CD4-positive, alpha-beta T cell treated with Interleukin-4 for 1 hour (primary cell): ENCODE results near the gene RYR2.
"Not testable (repeated sequence)": the region's sequence is repeated elsewhere in the genome, so short reads cannot be mapped to it uniquely, and the experiment has no call there.

Experiments
- DNase-seq, 2 donors: peaks; one replicate each; pipeline ENCODE4 v3.0.0-alpha.2; 2020 to 2022

Gene RYR2

DNA sequence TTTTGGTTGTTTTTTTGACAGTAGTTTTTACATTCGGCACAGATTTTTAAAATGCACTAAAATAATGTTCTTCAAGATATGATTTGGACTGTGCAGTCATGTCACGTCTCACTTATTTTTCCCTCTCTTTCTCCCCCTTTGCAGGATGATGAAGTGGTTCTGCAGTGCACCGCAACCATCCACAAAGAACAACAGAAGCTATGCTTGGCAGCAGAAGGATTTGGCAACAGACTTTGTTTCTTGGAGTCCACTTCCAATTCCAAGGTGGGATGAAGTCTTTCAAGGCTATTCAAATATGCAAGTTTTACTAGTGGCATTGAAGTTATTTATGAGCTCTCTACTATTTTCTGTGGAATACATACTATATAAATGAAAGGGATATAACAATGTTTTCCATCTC, 228.4 kb downstream of the RYR2 start:
- DNase-seq = no peak

DNA sequence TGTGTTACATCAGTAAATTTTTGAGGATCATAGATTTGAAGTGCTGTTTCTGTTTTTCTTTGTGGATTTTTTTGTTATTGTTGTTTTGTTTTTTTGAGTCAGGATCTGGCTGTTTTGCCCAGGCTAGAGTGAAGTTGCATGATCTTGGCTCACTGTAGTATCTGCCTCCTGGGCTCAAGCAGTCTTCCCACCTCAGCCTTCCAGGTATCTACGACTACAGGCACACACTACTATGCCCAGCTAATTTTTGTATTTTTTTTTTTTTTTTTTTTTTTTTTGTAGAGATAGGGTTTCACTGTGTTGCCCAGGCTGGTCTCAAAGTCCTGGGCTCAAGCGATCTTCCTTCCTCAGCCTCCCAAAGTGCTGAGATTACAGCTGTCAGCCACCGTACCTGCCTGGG, 236.0 kb downstream of the RYR2 start:
- DNase-seq = not testable (repeated sequence)

DNA sequence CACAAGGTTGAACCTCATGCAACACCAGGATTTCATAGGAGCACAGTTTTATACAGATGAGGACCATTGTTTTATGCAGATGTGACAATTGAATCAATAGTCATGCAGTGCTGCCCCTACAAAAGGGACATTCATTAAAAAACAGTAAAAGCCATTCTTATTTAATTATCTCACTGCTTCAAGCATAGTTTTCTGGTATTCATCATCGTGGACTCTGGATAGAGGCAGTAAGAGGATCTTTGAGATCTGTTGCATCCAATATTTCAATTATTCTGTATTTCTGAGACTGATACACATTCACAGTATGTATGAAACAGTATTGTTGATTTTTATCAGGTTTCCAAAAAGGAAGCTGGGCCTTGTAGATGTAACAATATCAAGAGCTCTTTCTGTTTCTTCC, 237.6 kb downstream of the RYR2 start:
- no peak for DNase-seq

DNA sequence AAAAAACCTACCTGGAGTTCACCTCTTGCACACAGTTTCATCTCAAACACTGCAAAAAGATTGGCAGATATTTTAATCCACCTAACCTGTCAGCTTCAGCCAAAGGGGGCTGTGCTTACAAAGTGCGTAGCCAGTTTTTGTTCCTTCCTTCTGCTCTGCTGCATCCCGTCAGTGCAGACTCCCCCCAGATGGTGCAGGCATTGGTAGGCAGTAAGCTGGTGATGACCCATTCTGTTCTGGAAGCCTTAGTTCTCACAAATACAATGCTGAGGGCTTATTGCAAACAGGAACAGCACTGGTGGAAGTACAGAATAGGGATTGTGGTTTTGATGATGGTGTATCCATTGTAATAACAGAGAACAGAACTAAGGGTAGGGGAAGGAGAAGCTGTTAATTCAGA, 239.5 kb downstream of the RYR2 start:
- DNase-seq = no peak

DNA sequence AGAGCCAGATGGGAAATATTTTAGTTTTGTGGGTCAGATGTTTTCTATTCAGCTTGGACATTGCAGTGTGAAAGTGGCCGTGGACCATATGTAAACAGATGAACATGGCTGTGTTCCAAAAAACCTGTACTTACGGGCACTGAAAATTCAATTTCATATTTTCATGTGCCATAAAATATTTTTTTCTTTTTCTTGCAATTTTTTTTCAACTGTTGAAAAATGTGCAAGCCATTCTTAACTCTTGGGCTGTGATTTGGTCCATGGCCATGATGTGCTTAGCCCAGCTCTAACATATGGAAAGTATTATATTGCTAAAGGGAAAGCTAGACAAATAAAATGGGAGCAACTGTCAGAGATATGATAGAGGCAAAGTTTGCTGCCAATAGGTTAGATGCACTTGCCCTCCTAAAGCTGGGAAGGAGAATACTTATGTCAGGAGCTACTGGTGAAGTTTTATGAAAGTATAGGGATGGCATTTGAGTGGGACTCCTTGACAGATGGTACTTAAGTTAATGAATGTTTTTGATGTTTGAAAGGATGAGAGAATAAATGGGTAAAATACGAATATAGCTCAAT, 240.3 kb downstream of the RYR2 start:
- no peak for DNase-seq

DNA sequence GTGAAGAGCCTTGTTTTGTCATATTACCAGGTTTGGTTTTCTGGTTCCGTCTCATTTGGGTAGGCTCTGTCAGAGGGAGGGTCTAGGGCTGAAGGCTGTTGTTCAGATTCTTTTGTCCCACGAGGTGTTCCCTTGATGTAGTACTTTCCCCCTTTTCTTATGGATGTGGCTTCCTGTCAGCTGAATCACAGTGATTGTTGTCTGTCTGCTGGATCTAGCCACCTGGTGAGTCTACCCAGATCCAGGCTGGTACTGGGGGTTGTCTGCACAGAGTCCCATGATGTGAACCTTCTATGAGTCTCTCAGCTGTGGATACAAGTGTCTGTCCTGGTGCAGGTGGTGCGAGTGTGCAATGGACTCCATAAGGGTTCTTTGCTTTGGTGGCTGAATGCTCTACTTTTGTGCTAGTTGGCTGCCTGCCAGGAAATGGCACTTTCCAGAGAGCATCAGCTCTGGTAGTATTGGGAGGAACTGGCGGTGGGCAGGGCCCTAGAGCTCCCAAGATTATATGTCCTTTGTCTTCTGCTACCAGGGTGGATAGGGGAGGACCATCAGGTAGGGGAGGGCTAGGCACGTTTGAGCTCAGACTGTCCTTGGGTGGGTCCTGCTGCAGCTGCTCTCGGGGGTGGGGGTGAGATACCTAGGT, 246.0 kb downstream of the RYR2 start:
- no peak for DNase-seq

DNA sequence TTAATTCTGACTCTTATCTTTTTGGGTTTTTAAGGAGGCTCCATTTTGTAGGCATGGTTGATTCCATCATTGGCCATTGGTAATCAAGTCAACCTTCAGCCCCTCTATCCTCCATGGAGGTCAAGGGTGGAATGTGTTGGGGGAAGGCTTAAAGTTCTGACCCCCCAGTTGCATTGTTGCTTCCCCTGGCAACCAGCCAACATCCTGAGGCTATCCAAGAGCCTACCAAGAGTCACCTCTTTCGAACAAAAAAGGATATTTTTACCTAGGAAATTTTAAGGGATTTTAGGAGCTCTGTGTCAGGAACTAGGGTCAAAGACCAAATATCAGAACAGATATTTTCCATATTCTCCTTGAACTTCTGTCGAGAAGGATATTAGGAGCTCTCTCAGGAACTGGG, 251.8 kb downstream of the RYR2 start:
- DNase-seq = no peak

DNA sequence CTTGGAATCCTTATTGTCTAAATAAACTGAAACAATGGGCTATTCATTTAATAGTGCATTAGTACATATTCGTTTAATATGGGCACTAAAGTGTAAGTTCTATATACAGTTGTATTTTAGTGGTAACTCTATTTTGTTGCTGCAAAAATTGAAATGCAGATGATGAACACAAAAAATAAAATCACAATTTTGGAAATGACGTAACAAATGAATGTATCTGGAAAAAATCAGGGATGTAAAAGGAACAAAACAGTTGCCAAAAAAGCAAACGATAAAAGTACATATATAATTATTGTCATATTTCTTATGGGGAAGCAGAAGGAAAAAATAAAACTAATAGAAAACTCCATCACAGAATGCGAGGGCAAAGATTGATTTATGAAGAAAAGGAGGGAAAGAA, 254.9 kb downstream of the RYR2 start:
- no peak for DNase-seq

DNA sequence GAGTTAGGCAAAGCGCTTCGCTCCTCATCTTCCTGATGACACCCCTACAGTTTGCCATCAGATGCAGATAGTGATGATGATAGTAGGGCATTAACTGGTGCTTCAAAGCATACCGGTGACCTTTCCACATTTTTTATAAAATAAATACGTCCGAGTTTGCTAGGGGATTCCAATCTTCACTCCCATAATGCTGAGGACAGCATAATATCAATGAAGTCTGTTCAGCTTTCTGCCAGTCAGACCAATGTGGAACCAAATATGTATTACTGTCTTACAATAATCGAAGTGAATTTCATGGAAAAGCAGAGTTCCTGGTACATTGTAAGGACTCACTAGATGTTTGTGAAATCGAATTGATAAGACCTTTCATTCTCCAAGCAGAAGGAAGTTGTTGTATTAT, 258.7 kb downstream of the RYR2 start:
- DNase-seq = no peak

DNA sequence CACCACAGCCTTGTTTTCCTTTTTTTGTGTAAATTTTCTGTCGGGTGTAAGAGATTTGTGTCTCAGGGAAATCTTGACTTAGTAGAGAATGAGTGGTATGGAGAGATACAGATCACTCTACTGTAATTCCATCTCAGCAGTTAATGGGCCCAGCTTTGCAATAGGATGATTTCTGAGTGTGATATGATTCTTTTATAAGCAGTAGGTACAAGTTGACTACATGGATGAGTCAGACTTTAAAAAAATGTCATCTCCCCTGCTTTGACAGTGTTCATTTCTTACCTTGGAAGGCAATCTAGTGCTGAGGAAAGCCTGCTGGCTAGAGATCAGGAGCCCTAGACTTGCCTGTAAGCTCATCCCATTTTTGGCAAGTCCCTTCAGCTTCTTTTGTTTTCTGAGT, 261.9 kb downstream of the RYR2 start:
- no peak for DNase-seq

DNA sequence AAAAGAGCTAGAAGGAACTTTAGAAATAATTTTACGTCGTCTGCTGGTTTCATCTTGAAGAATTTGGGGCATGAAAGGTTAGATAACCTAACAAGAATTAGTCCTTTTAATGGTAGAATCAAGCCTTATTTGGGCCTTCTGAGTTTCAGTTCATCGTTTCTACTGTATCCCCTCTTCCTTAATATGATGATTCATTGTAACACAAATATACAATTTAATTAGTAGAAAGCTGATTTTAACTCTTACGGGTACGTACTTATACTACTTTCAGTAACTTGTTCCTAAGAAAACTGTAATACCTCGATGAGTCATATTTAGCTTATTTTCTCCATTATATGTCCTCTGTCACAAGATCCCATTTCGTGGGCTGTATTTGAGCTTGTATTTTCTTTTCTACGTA, 264.7 kb downstream of the RYR2 start:
- no peak for DNase-seq

DNA sequence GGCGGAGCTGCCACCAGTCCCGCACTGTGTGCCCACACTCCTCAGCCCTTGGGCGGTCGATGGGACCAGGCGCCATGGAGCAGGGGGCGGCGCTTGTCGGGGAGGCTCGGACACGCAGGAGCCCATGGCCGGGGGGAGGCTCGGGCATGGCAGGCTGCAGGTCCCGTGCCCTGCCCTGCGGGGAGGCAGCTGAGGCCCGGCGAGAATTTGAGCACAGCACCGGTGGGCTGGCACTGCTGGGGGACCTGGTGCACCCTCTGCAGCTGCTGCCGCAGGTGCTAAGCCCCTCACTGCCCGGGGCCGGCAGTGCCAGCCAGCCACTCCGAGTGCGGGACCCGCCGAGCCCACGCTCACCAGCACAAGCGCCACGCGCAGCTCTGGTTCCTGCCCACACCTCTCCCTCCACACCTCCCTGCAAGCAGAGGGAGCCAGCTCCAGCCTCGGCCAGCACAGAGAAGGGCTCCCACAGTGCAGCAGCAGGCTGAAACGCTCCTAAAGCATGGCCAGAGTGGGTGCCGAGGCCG, 267.7 kb downstream of the RYR2 start:
- no peak for DNase-seq

DNA sequence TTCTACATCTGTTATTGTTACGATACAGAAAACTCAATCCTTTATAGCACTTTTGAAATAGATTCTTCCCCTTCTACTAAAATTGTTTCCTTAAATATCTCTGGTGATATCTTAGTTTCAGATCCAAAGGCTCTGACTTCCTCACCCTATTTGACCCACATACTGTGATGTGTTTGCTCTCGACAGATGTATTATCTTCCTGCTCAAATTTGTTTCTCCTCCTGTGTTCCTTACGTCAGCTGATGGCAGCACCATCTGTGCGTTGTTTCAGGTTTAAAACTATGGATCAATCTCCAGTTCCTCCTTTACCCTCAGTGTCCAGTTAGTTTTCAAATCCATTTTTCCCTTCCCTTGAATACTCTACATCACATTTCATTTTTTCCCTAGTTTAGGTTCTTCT, 274.4 kb downstream of the RYR2 start:
- no peak for DNase-seq

DNA sequence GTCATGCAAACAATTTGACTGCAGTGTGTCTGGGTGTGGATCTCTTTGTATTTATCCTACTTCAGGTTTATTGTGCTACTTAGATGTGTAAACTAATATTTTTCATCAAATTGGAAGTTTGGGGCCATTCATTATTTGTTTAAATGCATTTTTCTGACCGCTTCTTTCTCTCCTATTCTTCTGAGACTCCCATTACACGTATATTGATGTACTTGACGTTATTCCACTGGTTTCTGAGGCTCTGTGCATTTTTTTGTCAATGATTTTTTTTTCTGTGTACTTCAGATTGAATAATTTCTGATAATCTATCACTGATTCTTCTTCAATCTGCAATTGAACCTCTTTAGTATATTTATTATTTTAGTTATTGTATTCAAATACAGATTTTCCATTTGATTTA, 276.8 kb downstream of the RYR2 start:
- DNase-seq = no peak

DNA sequence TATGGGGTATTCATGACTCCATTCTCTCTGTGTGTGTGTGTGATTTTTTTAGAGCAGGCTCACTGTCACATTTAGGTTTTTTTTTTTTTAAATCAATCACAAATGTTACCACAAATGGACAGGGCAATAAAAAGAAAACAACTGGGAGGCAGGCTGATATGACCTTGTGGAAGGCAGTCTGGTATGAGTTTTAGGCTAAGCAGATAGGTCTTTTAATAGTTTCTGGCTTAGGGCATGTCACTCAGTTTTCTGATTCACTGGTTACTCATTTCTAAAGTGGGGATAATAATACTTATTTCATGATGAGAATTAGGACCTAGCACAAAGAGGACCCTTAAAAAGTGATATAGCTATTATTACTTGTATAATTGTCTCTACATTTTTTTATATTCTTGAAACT, 278.9 kb downstream of the RYR2 start:
- DNase-seq = no peak

DNA sequence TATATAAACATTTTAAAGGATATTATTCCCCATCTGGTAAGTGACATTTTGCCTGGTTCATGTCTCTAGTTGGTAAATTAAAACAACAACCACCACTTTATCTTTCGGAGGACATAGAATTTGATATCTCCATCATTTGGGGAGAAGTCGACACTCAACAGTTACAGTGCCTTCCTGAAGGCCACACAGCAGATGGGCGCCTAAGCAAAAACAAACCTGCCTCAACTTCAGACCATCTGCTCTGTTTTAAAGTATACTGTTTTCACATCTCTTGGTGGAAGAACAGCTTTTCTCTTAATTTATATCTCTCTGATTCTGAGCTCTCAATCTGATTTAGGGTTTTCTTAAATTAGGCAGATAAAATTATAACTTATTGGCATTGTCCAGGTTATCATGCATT, 282.2 kb downstream of the RYR2 start:
- DNase-seq = no peak

DNA sequence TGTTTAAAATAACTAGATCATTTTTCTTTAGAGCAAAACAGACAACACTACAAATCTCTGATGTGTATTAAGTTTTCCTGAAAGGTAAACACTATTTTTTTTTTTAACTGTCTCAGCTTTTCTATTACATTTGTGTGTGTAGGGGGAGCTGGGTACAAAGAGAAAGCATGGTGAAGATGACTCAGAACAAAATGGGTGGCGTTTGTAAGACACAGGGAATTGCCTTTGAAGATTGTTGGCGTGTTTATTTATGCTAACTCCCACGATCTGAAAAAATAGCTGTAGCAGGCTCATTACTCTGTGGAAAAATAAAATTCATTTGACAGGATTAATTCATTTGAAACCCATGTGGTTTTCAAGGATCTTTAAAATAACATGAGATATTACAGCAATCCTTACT, 285.1 kb downstream of the RYR2 start:
- DNase-seq = no peak

DNA sequence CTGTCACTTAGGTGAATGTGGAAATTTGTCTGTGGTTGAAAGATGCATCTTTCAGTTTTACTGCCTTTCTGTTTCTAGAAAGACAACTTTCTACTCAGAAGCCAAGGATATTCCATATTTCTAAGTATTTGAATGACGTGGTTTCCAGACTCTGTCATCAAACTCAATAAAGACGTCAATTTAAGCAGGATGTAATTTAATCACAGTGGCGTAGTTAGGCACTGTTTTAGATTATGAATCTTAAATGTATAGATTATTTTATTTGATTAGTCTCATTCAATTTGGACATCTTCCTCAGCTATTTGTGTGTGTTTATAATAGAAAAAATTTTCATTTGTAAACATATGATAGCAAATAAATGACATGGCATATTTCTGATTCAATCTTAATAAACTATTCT, 298.9 kb downstream of the RYR2 start:
- DNase-seq = no peak

DNA sequence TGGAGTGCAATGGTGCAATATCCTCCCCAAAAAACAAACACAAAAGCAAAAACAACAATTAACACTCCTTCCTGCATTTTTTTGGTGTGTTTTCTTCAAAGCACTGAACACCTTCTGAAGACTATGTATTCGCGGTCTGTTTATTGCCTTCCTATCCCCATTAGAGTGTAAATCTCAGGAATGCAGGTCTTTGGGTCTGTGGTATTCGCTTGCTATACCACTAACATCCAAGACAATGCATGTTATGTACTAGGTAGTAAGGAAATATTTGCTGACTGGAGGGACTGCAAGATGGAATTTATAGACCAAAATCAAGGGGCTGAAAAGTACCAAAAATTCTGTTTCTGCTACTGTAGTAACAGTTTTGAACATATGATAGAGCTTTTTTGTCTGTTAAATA, 299.4 kb downstream of the RYR2 start:
- DNase-seq = no peak

DNA sequence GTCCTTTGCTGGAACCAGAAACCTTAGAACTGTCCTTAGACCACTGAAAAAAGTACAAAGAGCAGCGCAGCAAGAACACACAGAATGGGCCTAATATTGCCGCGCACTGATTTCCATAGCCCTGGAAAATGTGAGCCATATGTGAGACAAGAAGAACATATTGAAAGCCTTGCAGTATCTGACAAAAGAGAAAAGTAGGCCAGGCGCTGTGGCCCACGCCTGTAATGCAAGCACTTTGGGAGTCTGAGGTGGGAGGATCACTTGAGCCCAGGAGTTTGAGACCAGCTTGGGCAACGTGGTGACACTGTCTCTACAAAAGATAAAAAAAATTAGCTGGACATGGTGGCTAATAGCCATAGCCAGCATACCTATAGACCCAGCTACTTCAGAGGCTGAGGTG, 300.7 kb downstream of the RYR2 start:
- no peak for DNase-seq

DNA sequence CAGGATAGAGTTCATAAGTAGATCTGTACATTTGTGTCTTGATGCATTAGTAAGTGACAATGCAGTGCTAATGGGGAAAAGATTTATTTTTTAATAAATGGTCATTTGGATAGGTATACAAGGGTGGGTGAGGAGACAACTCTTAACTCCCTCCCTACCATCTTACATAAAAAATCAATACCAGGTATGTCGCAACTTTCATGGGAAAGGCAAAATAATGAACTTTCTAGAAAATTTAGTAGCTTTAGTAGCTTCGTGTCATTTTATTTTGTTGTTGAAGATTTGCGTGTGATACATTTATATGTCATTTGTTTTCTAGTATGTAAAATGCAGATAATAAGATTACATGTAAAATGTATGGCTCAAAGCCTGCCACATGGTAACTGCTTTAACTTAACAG, 310.8 kb downstream of the RYR2 start:
- no peak for DNase-seq

DNA sequence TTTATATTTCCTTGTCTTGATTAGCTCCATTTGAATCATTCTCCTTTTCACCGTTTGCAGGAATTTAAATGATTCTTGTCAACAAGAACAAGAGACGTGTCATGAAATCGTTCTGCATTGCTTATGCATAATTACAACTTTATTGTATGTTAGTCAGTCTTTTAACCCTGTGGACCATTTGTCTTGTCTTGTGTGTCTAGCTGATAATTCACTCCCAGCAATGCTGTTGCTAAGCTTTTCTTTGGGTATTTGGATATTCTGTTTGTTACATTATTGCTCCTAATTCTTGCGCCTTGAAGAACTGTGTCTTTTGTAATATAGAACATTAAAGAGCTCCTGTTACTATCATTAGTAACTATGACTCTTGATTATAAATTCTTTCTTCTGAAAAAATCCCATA, 311.9 kb downstream of the RYR2 start:
- DNase-seq = no peak

DNA sequence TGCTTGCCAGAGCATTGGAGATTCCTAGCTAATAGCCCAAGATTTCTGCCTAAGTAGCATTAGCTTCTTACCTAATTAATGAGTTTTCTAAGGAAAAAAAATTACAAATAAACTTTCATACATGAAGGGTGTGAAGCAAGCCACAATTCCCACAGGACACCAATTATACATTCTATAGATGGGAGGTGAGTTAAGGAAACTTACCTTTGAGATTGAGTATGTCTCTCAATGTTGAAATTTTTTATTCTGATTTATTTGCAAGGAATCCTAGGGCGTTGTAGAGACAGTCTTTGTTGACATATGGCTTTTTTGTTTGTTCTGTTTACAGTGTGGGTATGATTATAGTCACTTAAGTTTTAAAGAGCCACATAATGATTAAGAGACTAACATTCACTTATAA, 313.0 kb downstream of the RYR2 start:
- DNase-seq = no peak

DNA sequence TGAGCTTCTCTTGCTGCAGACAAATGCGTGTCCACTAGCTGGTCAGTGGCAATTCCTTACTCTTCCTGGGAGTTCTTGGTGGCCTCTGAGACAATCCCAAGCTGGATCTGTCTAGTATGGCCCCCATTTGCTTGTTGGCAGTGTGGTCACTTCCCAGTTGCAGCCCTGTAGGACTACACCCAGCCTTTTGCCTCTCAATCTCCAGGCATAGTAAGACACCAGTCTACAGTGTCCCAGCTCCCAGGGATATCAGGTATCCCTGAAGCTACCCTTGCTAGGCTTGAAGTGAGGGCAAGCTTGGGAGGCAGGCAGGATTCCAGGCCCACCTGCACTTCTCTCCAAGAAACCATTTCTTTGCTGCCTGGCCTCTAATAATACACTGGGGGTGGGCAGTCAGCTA, 316.6 kb downstream of the RYR2 start:
- DNase-seq = no peak

DNA sequence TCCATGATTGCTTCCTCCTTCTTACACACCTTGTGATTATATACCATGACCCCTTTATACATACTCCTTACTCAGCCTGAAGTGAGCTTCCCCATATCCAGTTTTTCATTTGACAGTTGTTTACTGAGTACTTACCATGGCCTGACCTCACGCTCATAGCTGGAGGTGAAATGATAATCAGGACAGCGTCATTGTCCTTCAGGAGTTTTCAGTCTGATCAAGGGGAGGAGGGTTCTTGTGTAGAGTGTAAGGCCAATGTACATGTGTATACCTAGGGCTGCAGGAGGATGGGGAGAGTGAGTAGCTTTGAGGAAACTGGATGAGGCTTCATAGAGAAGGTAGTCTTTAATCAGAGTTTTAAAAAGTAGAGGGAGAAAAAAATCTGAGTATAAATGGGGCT, 325.8 kb downstream of the RYR2 start:
- no peak for DNase-seq
